GM12801 (cell line): ENCODE results near the gene DCTD.

Source experiments
- TF ChIP-seq, protein P1 (sequence below): IDR thresholded peaks from one replicate; pipeline ENCODE4 v1.5.1; 2011; ENCODE audit warnings: control low read depth; ENCODE audit not compliant: insufficient read length; ENCODE audit errors: extremely low read depth

Gene DCTD

DNA sequence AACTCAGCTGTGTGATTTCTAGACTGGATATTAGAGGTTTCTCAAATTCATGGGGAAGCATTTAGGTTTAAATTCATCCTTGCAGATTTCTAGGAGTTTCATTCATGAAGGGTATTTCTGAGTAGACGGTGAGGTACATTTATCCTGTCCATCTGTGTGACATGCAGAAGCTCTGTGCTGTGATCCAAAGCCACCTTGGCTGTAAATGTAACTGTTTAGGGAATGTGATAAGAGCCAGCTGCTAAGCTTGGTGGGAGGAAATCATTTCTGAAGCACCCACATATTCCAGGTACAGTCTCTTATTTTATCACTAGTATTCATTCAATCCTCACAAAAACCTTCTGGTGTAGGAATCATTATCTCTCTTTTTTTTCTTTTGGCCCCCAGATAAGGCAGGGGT, 8.7 kb upstream of the DCTD start:
- TF ChIP-seq, protein P1, sequence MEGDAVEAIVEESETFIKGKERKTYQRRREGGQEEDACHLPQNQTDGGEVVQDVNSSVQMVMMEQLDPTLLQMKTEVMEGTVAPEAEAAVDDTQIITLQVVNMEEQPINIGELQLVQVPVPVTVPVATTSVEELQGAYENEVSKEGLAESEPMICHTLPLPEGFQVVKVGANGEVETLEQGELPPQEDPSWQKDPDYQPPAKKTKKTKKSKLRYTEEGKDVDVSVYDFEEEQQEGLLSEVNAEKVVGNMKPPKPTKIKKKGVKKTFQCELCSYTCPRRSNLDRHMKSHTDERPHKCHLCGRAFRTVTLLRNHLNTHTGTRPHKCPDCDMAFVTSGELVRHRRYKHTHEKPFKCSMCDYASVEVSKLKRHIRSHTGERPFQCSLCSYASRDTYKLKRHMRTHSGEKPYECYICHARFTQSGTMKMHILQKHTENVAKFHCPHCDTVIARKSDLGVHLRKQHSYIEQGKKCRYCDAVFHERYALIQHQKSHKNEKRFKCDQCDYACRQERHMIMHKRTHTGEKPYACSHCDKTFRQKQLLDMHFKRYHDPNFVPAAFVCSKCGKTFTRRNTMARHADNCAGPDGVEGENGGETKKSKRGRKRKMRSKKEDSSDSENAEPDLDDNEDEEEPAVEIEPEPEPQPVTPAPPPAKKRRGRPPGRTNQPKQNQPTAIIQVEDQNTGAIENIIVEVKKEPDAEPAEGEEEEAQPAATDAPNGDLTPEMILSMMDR, result no peak

DNA sequence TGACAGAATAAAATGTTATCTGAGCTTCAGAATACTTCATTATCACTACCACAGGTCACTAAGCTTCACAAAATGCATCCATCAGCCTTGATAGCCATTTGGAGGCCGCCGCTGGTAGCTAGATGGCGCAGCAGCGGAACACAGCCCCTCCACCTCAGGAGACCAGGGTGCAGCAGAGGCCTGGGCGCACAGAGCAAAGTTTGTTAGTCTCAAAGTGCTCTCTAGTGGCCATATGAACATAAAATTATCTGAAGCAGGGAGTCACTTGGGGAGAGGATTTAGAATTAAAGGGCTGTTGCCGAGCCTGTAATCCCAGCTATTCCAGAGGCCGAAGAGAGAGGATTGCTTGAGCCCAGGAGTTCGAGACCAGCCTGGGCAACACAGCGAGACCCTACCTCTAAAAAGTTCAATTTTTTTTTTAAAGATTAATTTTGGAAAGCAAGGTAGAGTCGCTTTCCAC, 8.1 kb upstream of the DCTD start:
- TF ChIP-seq, protein P1, result no peak

DNA sequence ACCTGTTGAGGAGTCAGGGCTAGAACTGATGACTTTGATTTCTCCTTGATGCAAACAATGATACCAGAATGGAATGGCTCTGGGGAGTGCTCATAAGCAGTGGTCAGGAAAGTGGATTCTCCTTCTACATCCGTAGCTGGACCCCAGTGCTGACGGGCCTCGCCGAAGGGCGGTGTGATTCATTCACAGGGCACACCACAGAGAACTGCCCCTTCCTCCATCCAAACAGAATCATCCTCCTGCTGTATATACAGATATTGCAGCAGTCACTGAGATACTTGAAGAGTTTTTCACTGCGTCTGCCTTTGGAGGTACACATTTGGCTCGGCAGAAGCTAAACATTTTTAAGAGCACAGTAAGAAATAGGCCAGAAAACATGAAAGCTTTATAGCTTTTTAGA, 7.3 kb upstream of the DCTD start:
- TF ChIP-seq, protein P1, result no peak

DNA sequence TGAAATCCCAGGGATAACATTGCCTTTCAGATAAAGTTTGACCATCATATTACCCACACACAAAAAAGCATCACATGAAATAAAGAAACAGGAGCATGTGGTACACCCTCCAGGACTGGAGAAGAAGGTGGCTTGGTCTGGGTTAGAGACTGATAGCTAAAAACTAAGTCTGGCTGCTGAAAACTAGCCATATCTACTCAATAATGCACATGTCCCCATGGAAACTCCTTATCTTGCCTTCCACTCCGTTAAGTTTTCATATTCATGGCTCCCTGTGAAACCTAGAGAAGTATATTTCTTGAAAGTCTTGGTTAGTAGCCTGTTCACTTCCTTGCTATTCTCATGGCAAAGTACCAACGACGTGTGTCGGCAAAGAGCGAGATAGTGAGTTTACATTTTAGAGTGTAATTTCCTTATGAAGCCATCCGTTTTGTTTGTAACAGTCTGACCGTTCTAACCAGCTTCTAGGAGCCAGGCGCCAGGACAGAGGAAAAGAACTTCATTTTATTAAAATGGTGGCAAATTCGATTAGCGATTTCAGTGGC, 6.7 kb upstream of the DCTD start:
- TF ChIP-seq, protein P1, result no peak

DNA sequence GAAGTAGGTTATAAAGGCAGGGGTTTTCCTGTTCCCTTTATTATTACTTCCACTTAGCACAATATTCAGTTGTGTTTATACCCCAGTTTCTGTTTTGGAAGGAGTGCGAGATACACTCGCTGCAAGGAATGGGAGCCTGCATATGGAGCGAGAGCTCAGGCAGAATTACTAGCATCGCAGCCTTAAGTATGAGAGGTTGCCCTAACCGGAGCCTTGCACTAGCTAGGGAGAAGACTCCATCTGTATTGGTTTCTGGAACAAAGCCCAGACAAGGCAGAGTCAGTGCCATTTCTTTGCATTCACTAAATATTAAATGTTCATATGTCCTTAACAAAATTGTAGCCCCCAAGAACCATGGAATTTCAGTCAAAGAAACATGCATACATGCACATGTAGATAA, 6.2 kb upstream of the DCTD start:
- TF ChIP-seq, protein P1, result no peak

DNA sequence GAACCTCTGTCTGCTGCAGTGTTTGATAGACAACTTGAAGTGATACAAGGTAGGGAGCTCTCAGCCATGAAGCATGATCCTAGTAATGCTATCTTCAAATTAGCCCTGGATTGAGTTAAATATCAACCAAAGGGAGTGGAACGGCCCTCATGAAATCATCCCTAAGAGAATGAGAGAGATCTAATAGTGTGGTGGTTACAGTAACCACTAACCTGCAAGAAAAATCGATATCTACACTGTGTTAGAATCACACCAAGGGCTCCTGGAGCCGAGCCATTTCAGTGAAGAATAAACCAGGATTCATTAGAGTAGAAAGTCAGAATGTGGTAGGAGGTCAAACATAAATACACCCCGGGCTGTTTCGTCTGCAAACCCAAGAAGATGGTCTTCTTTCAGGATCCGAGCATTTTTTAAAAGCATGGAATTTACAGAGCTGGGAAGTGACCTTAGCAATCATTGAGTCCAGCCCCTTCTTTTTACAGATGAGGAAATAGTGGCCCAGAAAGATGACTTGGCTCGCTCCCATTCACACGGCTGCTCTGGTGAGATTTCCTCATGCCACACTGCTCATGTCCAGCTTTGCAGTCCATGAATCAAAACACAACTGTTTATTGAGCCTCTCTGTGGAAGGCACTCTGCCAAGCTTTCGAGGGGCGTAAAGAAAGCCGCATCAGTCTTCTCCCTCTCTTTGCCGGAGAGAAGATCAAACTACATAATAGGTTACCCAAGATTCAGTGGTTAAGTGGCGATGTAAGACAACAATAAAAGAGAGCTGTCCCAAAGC, 5.5 kb upstream of the DCTD start:
- TF ChIP-seq, protein P1, result no peak

DNA sequence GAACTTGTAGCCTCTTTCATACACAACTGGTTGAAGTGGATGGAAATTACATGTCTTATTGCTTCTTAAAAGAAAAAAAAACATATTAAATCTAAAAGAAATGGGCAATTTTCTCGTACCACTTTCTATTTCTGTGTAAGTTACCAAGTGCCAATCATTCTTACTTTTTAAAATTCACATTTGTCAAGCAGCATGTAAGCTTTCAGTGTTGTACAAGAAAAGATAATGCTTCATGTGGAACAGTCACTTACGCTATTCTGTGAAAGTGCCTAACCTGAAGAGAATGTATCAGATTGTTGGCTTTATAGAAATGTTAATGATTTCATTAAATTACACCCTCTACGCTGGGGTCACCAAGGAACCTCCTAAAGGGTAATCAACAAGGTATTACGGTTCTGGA, 4.4 kb upstream of the DCTD start:
- TF ChIP-seq, protein P1, result no peak
